ENCODE results near the gene PLA2G12B.

PLA2G12B gene

DNA sequence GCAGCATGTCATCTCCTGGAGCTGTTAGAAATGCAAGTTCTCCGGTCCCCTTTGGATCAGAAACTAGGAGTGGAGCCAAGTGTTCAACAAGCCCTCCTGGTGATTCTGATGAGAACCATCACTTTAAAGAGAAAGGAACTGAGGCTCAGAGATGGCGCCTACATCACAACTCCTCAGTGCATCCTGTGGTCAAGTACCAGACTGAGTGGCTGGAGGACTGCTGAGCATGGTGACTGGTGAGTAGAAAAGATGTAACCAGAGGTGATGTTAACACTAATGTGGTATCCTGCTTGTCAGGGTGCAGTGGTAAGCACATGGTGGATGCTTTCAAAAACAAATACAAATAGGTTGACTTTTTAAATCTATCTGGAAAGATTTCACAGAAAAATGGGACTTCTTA is 64.5 kb downstream of the PLA2G12B start:
- TF ChIP-seq, protein P1, sequence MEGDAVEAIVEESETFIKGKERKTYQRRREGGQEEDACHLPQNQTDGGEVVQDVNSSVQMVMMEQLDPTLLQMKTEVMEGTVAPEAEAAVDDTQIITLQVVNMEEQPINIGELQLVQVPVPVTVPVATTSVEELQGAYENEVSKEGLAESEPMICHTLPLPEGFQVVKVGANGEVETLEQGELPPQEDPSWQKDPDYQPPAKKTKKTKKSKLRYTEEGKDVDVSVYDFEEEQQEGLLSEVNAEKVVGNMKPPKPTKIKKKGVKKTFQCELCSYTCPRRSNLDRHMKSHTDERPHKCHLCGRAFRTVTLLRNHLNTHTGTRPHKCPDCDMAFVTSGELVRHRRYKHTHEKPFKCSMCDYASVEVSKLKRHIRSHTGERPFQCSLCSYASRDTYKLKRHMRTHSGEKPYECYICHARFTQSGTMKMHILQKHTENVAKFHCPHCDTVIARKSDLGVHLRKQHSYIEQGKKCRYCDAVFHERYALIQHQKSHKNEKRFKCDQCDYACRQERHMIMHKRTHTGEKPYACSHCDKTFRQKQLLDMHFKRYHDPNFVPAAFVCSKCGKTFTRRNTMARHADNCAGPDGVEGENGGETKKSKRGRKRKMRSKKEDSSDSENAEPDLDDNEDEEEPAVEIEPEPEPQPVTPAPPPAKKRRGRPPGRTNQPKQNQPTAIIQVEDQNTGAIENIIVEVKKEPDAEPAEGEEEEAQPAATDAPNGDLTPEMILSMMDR (IDR thresholded peaks at IDR 0.05; ENCODE audit: low read depth, low read length, missing control alignments) = no peak
- DNase-seq (ENCODE audit: low read depth) = no peak
- H3K4me3 ChIP-seq (ENCODE audit: low read depth, low read length) = no peak overlapping the region

DNA sequence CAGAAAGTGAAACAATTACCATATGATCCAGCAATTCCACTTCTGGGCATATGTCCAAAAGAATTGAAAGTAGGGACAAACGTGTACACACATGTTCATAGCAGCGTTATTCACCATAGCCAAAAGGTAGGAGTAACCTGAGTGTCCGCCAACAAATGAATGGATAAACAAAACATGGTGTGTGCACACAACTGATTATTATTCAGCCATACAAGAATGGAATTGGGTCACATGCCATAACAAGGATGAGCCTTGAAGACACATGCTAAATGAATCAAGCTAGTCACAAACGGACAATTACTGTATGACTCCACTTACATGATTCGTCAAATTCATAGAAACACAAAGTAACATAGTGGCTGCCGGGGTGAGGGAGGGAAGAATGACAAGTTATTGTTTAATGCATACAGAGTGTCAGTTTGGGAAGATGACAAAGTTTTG is 65.2 kb downstream of the PLA2G12B start:
- no peak overlapping the region for H3K4me3 ChIP-seq (ENCODE audit: low read depth, low read length)
- TF ChIP-seq, protein P1 (IDR thresholded peaks at IDR 0.05; ENCODE audit: low read depth, low read length, missing control alignments) = no peak
- DNase-seq (ENCODE audit: low read depth) = no peak

DNA sequence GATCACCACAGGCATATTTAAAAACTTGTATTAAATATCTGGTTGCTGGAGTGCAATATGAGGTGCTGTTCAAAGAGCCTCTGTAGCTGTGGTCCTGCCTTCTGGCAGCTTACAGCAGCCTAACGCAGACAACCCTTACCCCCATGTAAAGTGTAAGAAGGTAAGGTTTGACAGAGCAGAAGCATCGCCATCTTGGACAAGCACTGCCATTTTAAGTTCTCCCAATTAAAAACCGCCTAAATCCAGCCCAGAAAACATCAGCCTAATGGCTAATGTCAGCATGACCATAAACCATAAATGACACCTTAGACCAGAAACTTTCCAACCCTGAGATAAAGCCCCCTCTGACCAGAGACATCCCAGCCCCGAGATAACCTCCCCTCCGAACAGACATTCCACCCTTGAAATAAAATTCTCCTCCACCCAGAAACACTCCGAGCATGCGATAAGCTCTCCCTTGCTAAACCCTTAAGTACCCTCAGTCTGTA is 66.4 kb downstream of the PLA2G12B start:
- no peak for DNase-seq (ENCODE audit: low read depth)
- TF ChIP-seq, protein P1 (IDR thresholded peaks at IDR 0.05; ENCODE audit: low read depth, low read length, missing control alignments) = no peak

DNA sequence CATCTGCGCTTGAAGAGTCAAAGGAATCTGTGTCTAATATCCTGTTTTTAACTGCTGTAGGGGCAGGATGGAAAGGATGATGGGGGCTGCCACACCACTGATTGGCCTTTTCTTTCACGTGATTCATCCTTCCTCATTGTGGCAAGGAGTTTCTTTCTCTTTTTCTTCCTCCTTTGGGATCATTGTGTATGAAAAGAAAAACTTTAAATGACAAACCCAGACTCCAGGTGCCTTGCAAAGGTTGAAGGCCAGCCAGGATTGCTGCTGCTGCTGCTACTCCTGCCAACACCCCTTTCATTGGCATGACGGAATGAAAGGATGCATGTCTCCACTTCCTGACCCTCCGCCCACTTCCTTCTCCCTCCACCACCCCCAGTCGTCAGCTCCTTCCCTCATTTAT is 67.6 kb downstream of the PLA2G12B start:
- TF ChIP-seq, protein P1 (IDR thresholded peaks at IDR 0.05; ENCODE audit: low read depth, low read length, missing control alignments) = no peak
- DNase-seq (ENCODE audit: low read depth) = no peak
- H3K4me3 ChIP-seq (ENCODE audit: low read depth, low read length) = no peak overlapping the region

More for the DNA sequence above, 66.4 kb downstream of the PLA2G12B start:
- no peak overlapping the region for H3K4me3 ChIP-seq (ENCODE audit: low read depth, low read length)

DNA sequence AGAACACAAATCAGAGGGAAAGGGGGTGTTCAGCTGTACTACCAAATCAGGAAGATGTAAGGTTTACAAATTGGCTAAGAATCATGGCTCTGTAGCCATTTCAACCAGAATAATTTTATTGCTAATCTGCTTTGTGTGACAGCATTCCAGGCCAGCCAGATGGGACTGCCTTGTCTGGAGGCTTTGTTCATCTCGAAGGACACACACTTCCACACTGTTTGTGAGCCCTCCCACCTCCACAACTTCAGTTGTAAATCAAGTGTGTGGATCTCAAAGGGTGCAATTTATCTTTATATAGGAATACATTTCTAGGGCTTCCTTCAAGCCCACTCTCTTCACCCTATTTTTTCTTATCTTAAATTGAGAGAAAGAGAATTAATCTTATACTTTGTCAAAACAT is 68.0 kb downstream of the PLA2G12B start:
- TF ChIP-seq, protein P1 (IDR thresholded peaks at IDR 0.05; ENCODE audit: low read depth, low read length, missing control alignments) = no peak
- DNase-seq (ENCODE audit: low read depth) = no peak
- H3K4me3 ChIP-seq (ENCODE audit: low read depth, low read length) = no peak overlapping the region

DNA sequence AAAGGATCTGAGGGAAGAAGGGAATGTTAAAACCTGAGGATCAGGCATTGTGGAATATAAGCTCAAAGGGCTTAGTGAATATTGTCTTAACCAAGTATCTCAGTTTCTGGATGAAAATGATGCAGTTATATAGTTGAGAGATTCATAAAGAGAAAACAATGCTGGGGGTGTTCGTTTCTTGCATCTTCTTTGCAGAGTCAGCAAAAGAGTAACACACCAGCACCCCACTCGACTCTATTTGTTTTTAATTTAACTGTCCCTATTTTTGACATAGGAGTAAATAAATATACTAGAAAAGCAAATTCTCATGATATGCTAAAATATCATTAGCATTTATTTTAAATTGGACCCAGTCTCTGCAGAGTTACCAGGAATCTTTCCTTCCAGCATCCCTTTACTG is 68.7 kb downstream of the PLA2G12B start:
- H3K4me3 ChIP-seq (ENCODE audit: low read depth, low read length) = no peak overlapping the region
- TF ChIP-seq, protein P1 (IDR thresholded peaks at IDR 0.05; ENCODE audit: low read depth, low read length, missing control alignments) = no peak
- no peak for DNase-seq (ENCODE audit: low read depth)
